Measurements from ENCODE around the gene ZNF487.

DNA sequence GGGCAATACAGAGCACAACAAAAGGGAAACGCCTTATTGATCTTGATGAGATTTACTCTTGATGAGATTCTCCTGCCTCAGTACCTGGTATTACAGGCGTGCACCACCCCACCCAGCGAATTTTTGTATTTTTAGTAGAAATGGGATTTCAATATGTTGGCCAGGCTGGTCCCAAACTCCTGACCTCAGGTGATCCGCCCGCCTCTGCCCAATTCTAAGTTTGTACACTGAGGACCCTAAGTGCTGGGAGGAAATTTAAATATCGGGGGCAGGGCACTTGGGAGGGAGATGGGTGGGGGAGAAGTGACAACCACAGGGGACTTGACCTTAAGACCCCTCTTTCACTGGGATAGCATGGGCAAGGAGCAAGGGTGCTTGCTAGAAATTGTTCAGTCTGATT, 42.0 kb upstream of the ZNF487 start:
- no peak for TF ChIP-seq POLR2A (IDR thresholded peaks at IDR 0.05)
- TF ChIP-seq, protein P1, sequence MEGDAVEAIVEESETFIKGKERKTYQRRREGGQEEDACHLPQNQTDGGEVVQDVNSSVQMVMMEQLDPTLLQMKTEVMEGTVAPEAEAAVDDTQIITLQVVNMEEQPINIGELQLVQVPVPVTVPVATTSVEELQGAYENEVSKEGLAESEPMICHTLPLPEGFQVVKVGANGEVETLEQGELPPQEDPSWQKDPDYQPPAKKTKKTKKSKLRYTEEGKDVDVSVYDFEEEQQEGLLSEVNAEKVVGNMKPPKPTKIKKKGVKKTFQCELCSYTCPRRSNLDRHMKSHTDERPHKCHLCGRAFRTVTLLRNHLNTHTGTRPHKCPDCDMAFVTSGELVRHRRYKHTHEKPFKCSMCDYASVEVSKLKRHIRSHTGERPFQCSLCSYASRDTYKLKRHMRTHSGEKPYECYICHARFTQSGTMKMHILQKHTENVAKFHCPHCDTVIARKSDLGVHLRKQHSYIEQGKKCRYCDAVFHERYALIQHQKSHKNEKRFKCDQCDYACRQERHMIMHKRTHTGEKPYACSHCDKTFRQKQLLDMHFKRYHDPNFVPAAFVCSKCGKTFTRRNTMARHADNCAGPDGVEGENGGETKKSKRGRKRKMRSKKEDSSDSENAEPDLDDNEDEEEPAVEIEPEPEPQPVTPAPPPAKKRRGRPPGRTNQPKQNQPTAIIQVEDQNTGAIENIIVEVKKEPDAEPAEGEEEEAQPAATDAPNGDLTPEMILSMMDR (IDR thresholded peaks at IDR 0.05) = no peak

Data from lower leg skin (tissue), 3 donors.